ENCODE results near the gene UCK2. TPM values are rescaled to one million over a fixed set of nuclear protein-coding genes. Genes with fewer than 3 reads are reported as not detected.

Gene UCK2
- total and polyA plus RNA-seq, 11 donors = 4.5 to 53.7 (median 13.9) TPM

GRCh38 chr1:165843304-165843703 is 15.9 kb downstream of the UCK2 start:
- Histone ChIP-seq H3K27me3 (no peaks in the 10 kb centered on the region), H3K4me1 (peaks cover 0 to 25% (median 12%) of the 10 kb centered on the region in 12 donors), H3K27ac (no peak overlapping the region), H3K4me3 (no peak overlapping the region), H3K36me3 (no peaks in the 10 kb centered on the region), H3K9me3 (no peaks in the 10 kb centered on the region)
- intact Hi-C loops (cut with DNase I) = loop anchor here in 1 of 10 donors (5.0 kb wide), 1 partner anchor 121 kb away; no protein-coding TSS in a partner anchor
- ATAC-seq = no peak
- TF ChIP-seq CTCF (IDR thresholded peaks at IDR 0.05) = no peak
- no peak for TF ChIP-seq POLR2A (IDR thresholded peaks at IDR 0.05)
- DNase-seq = no peak
- WGBS, 4 donors = 77 to 90% (median 84%) methylated on average over 1 of the region's 1 CpG

- Histone ChIP-seq H3K27ac (no peak overlapping the region), H3K27me3 (no peaks in the 10 kb centered on the region), H3K9me3 (no peaks in the 10 kb centered on the region), H3K4me1 (peaks cover 0 to 27% (median 12%) of the 10 kb centered on the region in 12 donors), H3K4me3 (no peak overlapping the region), H3K36me3 (no peaks in the 10 kb centered on the region)
- WGBS, 4 donors = 74 to 82% (median 81%) methylated on average over 11 of the region's 11 CpGs
- ATAC-seq (no peak), DNase-seq (no peak)
- intact Hi-C loops (cut with DNase I) = loop anchor here in 1 of 10 donors (5.0 kb wide), 1 partner anchor 122 kb away; no protein-coding TSS in a partner anchor
- no peak for TF ChIP-seq POLR2A (IDR thresholded peaks at IDR 0.05)
- no peak for TF ChIP-seq CTCF (IDR thresholded peaks at IDR 0.05)
Measured at GRCh38 chr1:165844114-165844798, 16.8 kb downstream of the UCK2 start.

GRCh38 chr1:165844933-165845332 is 17.5 kb downstream of the UCK2 start:
- intact Hi-C loops (cut with DNase I) = loop anchor here in 1 of 10 donors (5.0 kb wide), 1 partner anchor 123 kb away; no protein-coding TSS in a partner anchor
- 83 to 89% (median 88%) methylated on average over 6 of the region's 6 CpGs for WGBS, 4 donors

More at GRCh38 chr1:165844933-165845332, 17.5 kb downstream of the UCK2 start:
- Histone ChIP-seq H3K27me3 (no peaks in the 10 kb centered on the region), H3K4me1 (peaks cover 0 to 34% (median 15%) of the 10 kb centered on the region in 12 donors), H3K36me3 (no peaks in the 10 kb centered on the region), H3K27ac (no peak overlapping the region), H3K9me3 (no peaks in the 10 kb centered on the region), H3K4me3 (no peak overlapping the region)
- peak in 1 of 12 donors; percentile 30 for TF ChIP-seq CTCF (IDR thresholded peaks at IDR 0.05)
- no peak for TF ChIP-seq POLR2A (IDR thresholded peaks at IDR 0.05)
- DNase-seq = peak in 1 of 5 donors; percentile 32
- no peak for ATAC-seq

All from heart left ventricle (tissue), 16 donors.